Activated naive CD4-positive, alpha-beta T cell treated with anti-CD3 and anti-CD28 coated beads, Interleukin-2, amount 50 U/mL, for 16 hours (primary cell): ENCODE data around the gene SPTSSB.
A peak's percentile ranks its signal among the peaks of the same experiment; 100 is the strongest.

ENCODE experiments used
- DNase-seq: peaks from one replicate; pipeline ENCODE4 v3.0.0-alpha.2; 2020

The SPTSSB gene

GRCh38 chr3:161371441-161372320, at the start of gene SPTSSB:
Gene SPTSSB, minus strand, starts transcription at chr3:161371517. Its CDS starts 25,194 bp downstream, at chr3:161346323.
- DNase-seq = peak; percentile 62

- DNase-seq = no peak
Observed at GRCh38 chr3:161420746-161421145, 49.4 kb upstream of the SPTSSB start.

GRCh38 chr3:161419555-161420333, 48.4 kb upstream of the SPTSSB start:
- DNase-seq = no peak

GRCh38 chr3:161415506-161416231, 44.4 kb upstream of the SPTSSB start:
- no peak for DNase-seq

GRCh38 chr3:161414907-161415306, 43.6 kb upstream of the SPTSSB start:
- no peak for DNase-seq

- DNase-seq = no peak
Observed at GRCh38 chr3:161413855-161414210, 42.5 kb upstream of the SPTSSB start.

GRCh38 chr3:161413127-161413854, 42.0 kb upstream of the SPTSSB start:
- no peak for DNase-seq

- no peak for DNase-seq
Observed at GRCh38 chr3:161412123-161412522, 40.8 kb upstream of the SPTSSB start.

GRCh38 chr3:161409858-161410257, 38.5 kb upstream of the SPTSSB start:
- no peak for DNase-seq

- peak; percentile 15 for DNase-seq
Observed at GRCh38 chr3:161409069-161409468, 37.8 kb upstream of the SPTSSB start.

GRCh38 chr3:161406594-161407555, 35.6 kb upstream of the SPTSSB start:
- no peak for DNase-seq

GRCh38 chr3:161405836-161406235, 34.5 kb upstream of the SPTSSB start:
- no peak for DNase-seq

GRCh38 chr3:161405087-161405486, 33.8 kb upstream of the SPTSSB start:
- no peak for DNase-seq

GRCh38 chr3:161403251-161403650, 31.9 kb upstream of the SPTSSB start:
- no peak for DNase-seq

GRCh38 chr3:161401389-161401788, 30.1 kb upstream of the SPTSSB start:
- DNase-seq = no peak

- no peak for DNase-seq
Observed at GRCh38 chr3:161400650-161401049, 29.3 kb upstream of the SPTSSB start.

GRCh38 chr3:161395115-161396012, 24.0 kb upstream of the SPTSSB start:
- DNase-seq = no peak

GRCh38 chr3:161393803-161394202, 22.5 kb upstream of the SPTSSB start:
- no peak for DNase-seq

GRCh38 chr3:161393310-161393709, 22.0 kb upstream of the SPTSSB start:
- DNase-seq = no peak

GRCh38 chr3:161392853-161393252, 21.5 kb upstream of the SPTSSB start:
- DNase-seq = no peak
